B cell (primary cell): Measurements from ENCODE around the gene PTGIR. TPM values are rescaled to one million over a fixed set of nuclear protein-coding genes. Genes with fewer than 3 reads are reported as not detected.
A peak's percentile ranks its signal among the peaks of the same experiment; 100 is the strongest.

Experiments used
- ATAC-seq: fragments of 200-7000 bp; cut with Tn5 transposase; one replicate; pipeline ENCODE4 v1.10.0; 2021; ENCODE audit warnings: low read depth, mild to moderate bottlenecking, moderate number of reproducible peaks, moderate library complexity
- CTCF ChIA-PET: fragments of 350-600 bp; sonication (Branson Sonifier 250); formaldehyde crosslinking; loops from one replicate; lab custom pipeline; 2021; ENCODE audit warnings: antibody characterized with exemption, inconsistent platforms; lab: Charles Lee
- POLR2A ChIA-PET: fragments of 350-600 bp; sonication (Branson Sonifier 250); formaldehyde crosslinking; loops from one replicate; lab custom pipeline; 2021; ENCODE audit warnings: antibody characterized with exemption; lab: Charles Lee
- DNase-seq: peaks from one replicate; pipeline ENCODE4 v3.0.0; 2013
- H2AFZ ChIP-seq: 2 replicates; pipeline ENCODE4 v1.6.1; 2012; ENCODE audit warnings: mild to moderate bottlenecking, low read depth, low read length; ENCODE audit not compliant: insufficient read depth, poor library complexity, severe bottlenecking
- H3K27ac ChIP-seq, 2 donors: 1 replicate in 1 of 2; 2 replicates in 1 of 2; pipeline ENCODE4 v1.5.1; 2012 to 2013; ENCODE audit warnings: low read length in 2 of 2, mild to moderate bottlenecking in 2 of 2, moderate library complexity in 1 of 2
- H3K27me3 ChIP-seq, 4 experiments: fragments of 200-600 bp in 1 of 4; sonication (generic) in 1 of 4; replicated peaks in 1 of 4; 1 replicate in 2 of 4; 2 replicates in 2 of 4; pipeline versions ENCODE4 v1.6.1 to v1.7.0; 2013 to 2016; ENCODE audit warnings: low read length in 3 of 4, mild to moderate bottlenecking in 2 of 4, mixed read lengths in 1 of 4, moderate library complexity in 1 of 4; ENCODE audit not compliant: insufficient read depth in 4 of 4, control insufficient read depth in 3 of 4; ENCODE audit errors: control extremely low read depth in 1 of 4
- H3K36me3 ChIP-seq, 2 experiments: replicated peaks in 1 of 2; 1 replicate in 1 of 2; 2 replicates in 1 of 2; pipeline versions ENCODE4 v1.6.1 to v1.7.1; 2013; ENCODE audit warnings: low read length in 1 of 2; ENCODE audit not compliant: insufficient read depth in 2 of 2, control insufficient read depth in 1 of 2; ENCODE audit errors: control extremely low read depth in 1 of 2, extremely low read depth in 1 of 2
- H3K4me1 ChIP-seq, 2 donors: fragments of 200-600 bp in 1 of 2; sonication (generic) in 1 of 2; 1 replicate in 1 of 2; 2 replicates in 1 of 2; pipeline versions ENCODE4 v1.5.1 to v1.6.1; 2013 to 2017; ENCODE audit warnings: low read length in 2 of 2; ENCODE audit not compliant: control insufficient read depth in 2 of 2, insufficient read depth in 2 of 2
- H3K4me2 ChIP-seq: replicated peaks from 2 replicates; pipeline ENCODE3; 2012; ENCODE audit warnings: mild to moderate bottlenecking, low read depth, low read length; ENCODE audit not compliant: poor library complexity, severe bottlenecking
- H3K4me3 ChIP-seq, 5 experiments: fragments of 200-600 bp in 1 of 5; sonication (generic) in 1 of 5; 1 replicate in 3 of 5; 2 replicates in 2 of 5; pipeline versions ENCODE4 v1.5.1 to v1.7.0; 2011 to 2016; ENCODE audit warnings: low read length in 4 of 5, mild to moderate bottlenecking in 4 of 5, low read depth in 2 of 5, control low read depth in 1 of 5, moderate library complexity in 1 of 5; ENCODE audit not compliant: insufficient read depth in 1 of 5; ENCODE audit errors: control extremely low read depth in 1 of 5, extremely low read depth in 1 of 5
- H3K79me2 ChIP-seq: fragments of 200-600 bp; sonication (generic); one replicate; pipeline ENCODE4 v1.6.0; 2016; ENCODE audit warnings: low read length; ENCODE audit not compliant: control insufficient read depth, insufficient read depth
- H3K9ac ChIP-seq: fragments of 200-600 bp; sonication (generic); 2 replicates; pipeline ENCODE4 v1.6.1; 2017; ENCODE audit warnings: mild to moderate bottlenecking, low read length, moderate library complexity
- H3K9me3 ChIP-seq, 3 donors: one replicate each; pipeline versions ENCODE4 v1.6.1 to v1.7.1; 2013; ENCODE audit warnings: low read length in 2 of 3; ENCODE audit not compliant: control insufficient read depth in 2 of 3, insufficient read depth in 1 of 3; ENCODE audit errors: control extremely low read depth in 1 of 3
- H4K20me1 ChIP-seq: 2 replicates; pipeline ENCODE4 v1.6.0; 2012; ENCODE audit warnings: mild to moderate bottlenecking, low read length; ENCODE audit not compliant: insufficient read depth, control insufficient read depth, poor library complexity, severe bottlenecking
- H3K27ac Mint-ChIP-seq: one replicate; pipeline ENCODE4 v1.8.0; 2021; ENCODE audit warnings: mixed read lengths
- H3K27me3 Mint-ChIP-seq: one replicate; pipeline ENCODE4 v1.8.0; 2021; ENCODE audit warnings: mixed read lengths
- H3K4me1 Mint-ChIP-seq: one replicate; pipeline ENCODE4 v1.8.0; 2021; ENCODE audit warnings: mixed read lengths
- H3K4me3 Mint-ChIP-seq: one replicate; pipeline ENCODE4 v1.8.0; 2021; ENCODE audit warnings: mixed read lengths
- H3K9me3 Mint-ChIP-seq: one replicate; pipeline ENCODE4 v1.8.0; 2022; ENCODE audit warnings: mixed read lengths; ENCODE audit not compliant: insufficient read depth
- CTCF ChIP-seq: fragments of 200-600 bp; IDR thresholded peaks from one replicate; pipeline ENCODE4 v1.8.0; 2022; ENCODE audit warnings: antibody characterized with exemption, mild to moderate bottlenecking
- EZH2 ChIP-seq: IDR thresholded peaks from 2 replicates; pipeline ENCODE4 v1.6.1; 2012; ENCODE audit warnings: borderline replicate concordance, low read depth, mild to moderate bottlenecking, moderate library complexity, low read length; ENCODE audit not compliant: insufficient read depth, poor library complexity, severe bottlenecking
- WGBS: methylation state at CpG from one replicate; pipeline ENCODE4 v1.1.5; 2013; ENCODE audit warnings: missing lambda C conversion rate; ENCODE audit not compliant: insufficient coverage; 5-methylcytosine and 5-hydroxymethylcytosine counted together
- intact Hi-C: fragments of 100-400 bp; cut with micrococcal nuclease; formaldehyde crosslinking; loops from one replicate; pipeline ENCODE4 v1.10.0; 2022
- polyA plus RNA-seq: library from polyadenylated mRNA; depleted of rRNA; stranded (reverse); fragments of >200 nt; gene quantifications from 2 replicates; pipeline ENCODE4 v1.2.3, GENCODE V29; 2012
- total RNA-seq, 2 donors: library from RNA; stranded (reverse); fragments of 120-200 nt in 1 of 2; gene quantifications; 1 replicate in 1 of 2; 2 replicates in 1 of 2; pipeline versions ENCODE4 v1.2.3 to v1.2.4, GENCODE V29; 2013 to 2022

PTGIR gene
- total and polyA plus RNA-seq, 2 donors (not counting 1 experiment from before 2014, with no cell fraction given): 1.9 to 2.1 TPM

- no peak for ATAC-seq
Observed at GRCh38 chr19:46611776-46612175, 13.1 kb downstream of the PTGIR start.

More at GRCh38 chr19:46611776-46612175, 13.1 kb downstream of the PTGIR start:
- intact Hi-C loops: no loop called here
- no peak for TF ChIP-seq CTCF
- no peak for TF ChIP-seq EZH2
- peaks cover 41% of the 10 kb centered on the region for H3K4me1 Mint-ChIP-seq
- H3K36me3 ChIP-seq: peaks cover 0 to 32% of the 10 kb centered on the region in 2 experiments
- peaks cover 30 to 46% of the 10 kb centered on the region in 2 donors for H3K4me1 ChIP-seq
- POLR2A ChIA-PET: interaction anchor here (0.5 to 3.2 kb wide), 5 partner anchors 8 to 101 kb away, joined by 3 to 19 read pairs (median 4); partner anchors contain the start of genes CALM3 and DACT3
- no peak for DNase-seq
- H2AFZ ChIP-seq: peak overlapping the region; percentile 2
- H3K27ac Mint-ChIP-seq: peak overlapping the region; percentile 56
- peaks cover 34% of the 10 kb centered on the region for H4K20me1 ChIP-seq
- no peaks in the 10 kb centered on the region for H3K27me3 Mint-ChIP-seq
- H3K27ac ChIP-seq: no peak overlapping the region
- H3K4me2 ChIP-seq: peak overlapping the region; percentile 55
- H3K4me3 ChIP-seq: no peak overlapping the region
- H3K9ac ChIP-seq: no peak overlapping the region
- H3K79me2 ChIP-seq: no peaks in the 10 kb centered on the region
- CTCF ChIA-PET: interaction anchor here (0.8 to 16.2 kb wide), 12 partner anchors 10 to 138 kb away, joined by 3 to 447 read pairs (median 4); partner anchors contain the start of genes CALM3 and DACT3
- WGBS: 35% methylated on average over 5 of the region's 6 CpGs
- H3K9me3 Mint-ChIP-seq: no peaks in the 10 kb centered on the region
- H3K9me3 ChIP-seq: peaks cover 0 to 7% (median 0%) of the 10 kb centered on the region in 3 donors
- peak overlapping the region; percentile 42 for H3K4me3 Mint-ChIP-seq
- no peaks in the 10 kb centered on the region for H3K27me3 ChIP-seq
